RWPE2 (cell line): ENCODE results near the gene MACF1.

Source experiments
- ATAC-seq: fragments of 200-7000 bp; cut with Tn5 transposase; 3 replicates; pipeline ENCODE4 v1.9.1; 2021; ENCODE audit warnings: low read depth
- DNase-seq: peaks from one replicate; pipeline ENCODE4 v3.0.0-alpha.2; 2020; ENCODE audit warnings: low spot score
- H3K27ac ChIP-seq: fragments of 450-650 bp; 2 replicates; pipeline ENCODE4 v1.5.1; 2017; ENCODE audit warnings: mild to moderate bottlenecking; ENCODE audit not compliant: poor library complexity, severe bottlenecking
- H3K27me3 ChIP-seq: fragments of 250-450 bp; sonication (Bioruptor Pico); 2 replicates; pipeline ENCODE4 v1.5.1; 2021; ENCODE audit warnings: mild to moderate bottlenecking, moderate library complexity; ENCODE audit not compliant: insufficient read depth, poor library complexity, severe bottlenecking
- H3K36me3 ChIP-seq: fragments of 250-450 bp; sonication (Bioruptor Pico); 2 replicates; pipeline ENCODE4 v1.5.1; 2020; ENCODE audit warnings: low read depth, mild to moderate bottlenecking, moderate library complexity
- H3K4me1 ChIP-seq: fragments of 250-450 bp; sonication (Bioruptor Pico); 2 replicates; pipeline ENCODE4 v1.5.1; 2021; ENCODE audit warnings: mild to moderate bottlenecking, moderate library complexity; ENCODE audit not compliant: insufficient read depth, poor library complexity, severe bottlenecking
- H3K4me3 ChIP-seq: fragments of 250-450 bp; sonication (Bioruptor Pico); 2 replicates; pipeline ENCODE4 v1.5.1; 2021; ENCODE audit warnings: mild to moderate bottlenecking, moderate library complexity; ENCODE audit not compliant: severe bottlenecking
- H3K9me3 ChIP-seq: fragments of 250-450 bp; sonication (Bioruptor Pico); 2 replicates; pipeline ENCODE4 v1.5.1; 2021; ENCODE audit warnings: mild to moderate bottlenecking, moderate library complexity; ENCODE audit not compliant: severe bottlenecking
- CTCF ChIP-seq: fragments of 450-650 bp; IDR thresholded peaks from one replicate; pipeline ENCODE4 v1.5.1; 2017; ENCODE audit warnings: mild to moderate bottlenecking, moderate library complexity; ENCODE audit not compliant: poor library complexity, severe bottlenecking

Gene MACF1

GRCh38 chr1:39301606-39302005, 97.1 kb downstream of the MACF1 start:
- Histone ChIP-seq H3K27me3 (no peaks in the 10 kb centered on the region), H3K9me3 (no peaks in the 10 kb centered on the region), H3K36me3 (peaks cover 73% of the 10 kb centered on the region), H3K4me1 (no peaks in the 10 kb centered on the region), H3K27ac (no peak overlapping the region), H3K4me3 (no peak overlapping the region)
- no peak for ATAC-seq
- TF ChIP-seq CTCF = no peak
- no peak for DNase-seq

DNA sequence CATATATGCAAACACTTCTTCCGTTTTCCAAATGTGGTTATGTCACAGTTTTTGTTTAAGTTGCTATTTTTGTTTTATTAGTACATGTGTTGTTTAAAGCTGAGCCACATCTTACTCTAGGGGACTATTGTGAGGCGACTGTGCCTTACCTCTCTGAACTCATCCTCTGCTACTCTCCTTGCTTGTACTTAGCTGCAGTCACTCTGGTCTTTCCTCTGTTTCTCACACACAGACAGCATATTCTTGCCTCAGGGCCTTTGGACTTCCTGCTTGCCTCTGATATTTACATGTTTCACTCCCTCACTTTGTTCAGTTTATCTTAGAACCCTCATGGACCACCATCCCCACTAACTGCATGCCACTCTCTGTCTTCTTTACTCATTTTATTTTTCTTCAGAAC, 101.1 kb downstream of the MACF1 start:
- DNase-seq (no peak), ATAC-seq (no peak)
- H3K9me3 ChIP-seq = no peaks in the 10 kb centered on the region
- no peak overlapping the region for H3K27ac ChIP-seq
- H3K4me1 ChIP-seq = no peaks in the 10 kb centered on the region
- H3K27me3 ChIP-seq = no peaks in the 10 kb centered on the region
- H3K4me3 ChIP-seq = no peak overlapping the region
- peaks cover 69% of the 10 kb centered on the region for H3K36me3 ChIP-seq
- TF ChIP-seq CTCF = no peak

DNA sequence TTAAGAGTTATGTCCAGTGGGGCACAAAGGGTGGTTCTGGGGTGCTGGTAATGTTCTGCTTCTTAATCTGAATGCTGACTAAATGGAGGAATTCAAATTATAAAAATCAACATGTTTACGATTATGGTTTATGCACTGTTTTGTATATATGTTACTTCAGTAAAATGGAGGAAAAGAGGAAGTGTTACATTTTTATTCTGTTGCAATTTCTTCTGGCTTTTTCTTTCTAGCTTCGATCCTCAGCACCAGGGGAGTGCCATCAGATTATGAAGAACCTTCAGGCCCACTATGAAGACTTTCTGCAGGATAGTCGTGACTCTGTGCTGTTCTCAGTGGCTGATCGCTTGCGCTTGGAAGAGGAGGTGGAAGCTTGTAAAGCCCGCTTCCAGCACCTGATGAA, 105.5 kb downstream of the MACF1 start:
- H3K27me3 ChIP-seq = no peaks in the 10 kb centered on the region
- H3K27ac ChIP-seq = no peak overlapping the region
- no peaks in the 10 kb centered on the region for H3K9me3 ChIP-seq
- no peaks in the 10 kb centered on the region for H3K4me1 ChIP-seq
- no peak for DNase-seq
- TF ChIP-seq CTCF = no peak
- no peak overlapping the region for H3K4me3 ChIP-seq
- no peak for ATAC-seq
- H3K36me3 ChIP-seq = peaks cover 77% of the 10 kb centered on the region

GRCh38 chr1:39310691-39311090, 106.2 kb downstream of the MACF1 start:
- no peak for DNase-seq
- Histone ChIP-seq H3K4me3 (no peak overlapping the region), H3K9me3 (no peaks in the 10 kb centered on the region), H3K27ac (no peak overlapping the region), H3K27me3 (no peaks in the 10 kb centered on the region), H3K36me3 (peaks cover 77% of the 10 kb centered on the region), H3K4me1 (no peaks in the 10 kb centered on the region)
- TF ChIP-seq CTCF = no peak
- no peak for ATAC-seq

GRCh38 chr1:39317111-39317510, 112.6 kb downstream of the MACF1 start:
- no peaks in the 10 kb centered on the region for H3K27me3 ChIP-seq
- no peak overlapping the region for H3K27ac ChIP-seq
- H3K36me3 ChIP-seq = peaks cover 94% of the 10 kb centered on the region
- ATAC-seq (no peak), DNase-seq (no peak)
- no peak overlapping the region for H3K4me3 ChIP-seq
- no peaks in the 10 kb centered on the region for H3K4me1 ChIP-seq
- no peaks in the 10 kb centered on the region for H3K9me3 ChIP-seq
- TF ChIP-seq CTCF = no peak
